ENCODE data around the gene SEMA3G. TPM values are rescaled to one million over a fixed set of nuclear protein-coding genes. Genes with fewer than 3 reads are reported as not detected.

The SEMA3G gene
- total RNA-seq, 1 experiment from 2014 or later, result 1.6 TPM

DNA sequence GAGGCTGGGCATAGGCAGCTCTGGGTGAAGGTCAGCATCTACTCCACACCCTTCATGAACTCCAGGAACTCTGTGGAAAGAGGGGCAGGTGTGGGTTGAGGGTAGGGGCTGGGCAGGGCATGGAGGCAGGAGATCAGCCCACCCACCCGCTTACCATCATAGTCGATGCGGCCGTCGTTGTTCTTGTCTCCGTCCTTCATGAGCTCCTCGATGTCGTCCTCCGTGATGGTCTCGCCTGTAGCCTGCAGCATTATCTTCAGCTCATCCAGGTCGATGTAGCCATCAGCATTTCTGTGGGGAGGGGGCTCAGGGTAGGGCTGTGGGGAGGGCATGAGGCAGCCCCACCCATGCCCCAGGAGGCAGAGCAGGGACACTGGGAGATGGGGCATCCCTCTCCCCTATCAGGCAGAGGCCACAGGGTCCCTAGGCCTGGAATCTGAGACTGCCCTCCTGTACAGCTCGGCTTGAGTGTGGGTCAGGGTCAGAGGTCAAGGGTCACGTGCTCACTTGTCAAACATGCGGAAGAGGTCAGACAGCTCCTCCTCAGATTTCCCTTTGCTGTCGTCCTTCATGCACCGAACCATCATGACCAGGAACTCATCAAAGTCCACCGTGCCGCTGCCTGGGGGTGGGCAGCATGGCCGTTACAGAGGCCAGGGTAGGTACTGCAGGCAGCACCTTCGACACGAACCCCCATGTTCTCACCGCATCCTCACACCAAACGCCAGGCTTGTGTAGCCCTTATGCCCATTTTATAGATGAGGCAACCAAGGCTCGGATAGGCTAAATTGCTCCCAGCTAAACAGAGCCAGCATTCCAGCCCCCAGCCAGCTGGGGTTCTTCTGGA is 6.6 kb upstream of the SEMA3G start (continued):
- TF ChIP-seq, protein P1, sequence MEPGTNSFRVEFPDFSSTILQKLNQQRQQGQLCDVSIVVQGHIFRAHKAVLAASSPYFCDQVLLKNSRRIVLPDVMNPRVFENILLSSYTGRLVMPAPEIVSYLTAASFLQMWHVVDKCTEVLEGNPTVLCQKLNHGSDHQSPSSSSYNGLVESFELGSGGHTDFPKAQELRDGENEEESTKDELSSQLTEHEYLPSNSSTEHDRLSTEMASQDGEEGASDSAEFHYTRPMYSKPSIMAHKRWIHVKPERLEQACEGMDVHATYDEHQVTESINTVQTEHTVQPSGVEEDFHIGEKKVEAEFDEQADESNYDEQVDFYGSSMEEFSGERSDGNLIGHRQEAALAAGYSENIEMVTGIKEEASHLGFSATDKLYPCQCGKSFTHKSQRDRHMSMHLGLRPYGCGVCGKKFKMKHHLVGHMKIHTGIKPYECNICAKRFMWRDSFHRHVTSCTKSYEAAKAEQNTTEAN (CRISPR knock-in tag; IDR thresholded peaks at IDR 0.05), result no peak
- no peak for TF ChIP-seq NFE2L1 (CRISPR knock-in tag; IDR thresholded peaks at IDR 0.05)
- no peak for TF ChIP-seq FOXP1 (CRISPR knock-in tag; IDR thresholded peaks at IDR 0.05; ENCODE audit: borderline replicate concordance)
- no peak for TF ChIP-seq MLX (CRISPR knock-in tag; IDR thresholded peaks at IDR 0.05)
- no peak for TF ChIP-seq ZNF219 (CRISPR knock-in tag; IDR thresholded peaks at IDR 0.05; ENCODE audit: borderline replicate concordance)
- no peak for TF ChIP-seq NR3C1 (CRISPR knock-in tag; conservative IDR thresholded peaks at IDR 0.05; ENCODE audit: low read depth)
- TF ChIP-seq ZNF317 (CRISPR knock-in tag; IDR thresholded peaks at IDR 0.05; ENCODE audit: borderline replicate concordance, low read depth), result no peak

DNA sequence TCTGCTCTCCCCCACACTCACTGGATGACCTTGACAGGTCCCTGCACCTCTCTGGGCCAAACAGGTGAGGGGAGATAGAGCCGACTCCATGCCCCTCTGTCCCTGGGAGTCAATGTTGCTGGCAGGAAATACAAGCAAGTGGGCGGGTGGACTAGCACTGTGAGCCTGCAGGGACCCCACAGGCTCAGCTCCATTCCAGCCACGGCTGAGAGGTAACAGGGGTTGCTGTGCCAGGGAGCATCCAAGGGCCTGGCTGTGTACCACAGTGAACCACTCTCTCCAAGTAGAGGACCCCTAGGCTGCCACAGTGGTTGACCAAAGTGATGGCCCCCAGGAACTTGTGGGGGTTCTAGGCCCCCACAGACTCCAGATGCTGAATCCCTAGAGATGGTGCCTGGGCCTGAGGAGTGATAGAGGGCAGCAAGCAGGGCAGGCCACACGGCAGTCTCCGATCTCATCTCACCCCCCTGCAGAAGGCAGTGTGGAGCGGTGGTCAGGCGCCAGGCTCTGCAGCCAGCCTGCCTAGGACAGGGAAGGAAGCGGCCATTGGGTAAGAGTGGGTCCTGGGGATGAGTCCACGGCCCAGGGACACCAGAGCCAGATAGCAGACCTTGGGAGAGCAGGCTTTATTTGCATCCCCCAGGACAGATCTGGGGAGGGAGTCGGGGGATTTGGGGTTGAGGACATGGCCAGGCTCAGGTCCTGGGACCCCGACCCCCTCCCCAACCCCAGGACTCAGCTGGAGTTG is 5.8 kb upstream of the SEMA3G start:
- TF ChIP-seq, protein P2, sequence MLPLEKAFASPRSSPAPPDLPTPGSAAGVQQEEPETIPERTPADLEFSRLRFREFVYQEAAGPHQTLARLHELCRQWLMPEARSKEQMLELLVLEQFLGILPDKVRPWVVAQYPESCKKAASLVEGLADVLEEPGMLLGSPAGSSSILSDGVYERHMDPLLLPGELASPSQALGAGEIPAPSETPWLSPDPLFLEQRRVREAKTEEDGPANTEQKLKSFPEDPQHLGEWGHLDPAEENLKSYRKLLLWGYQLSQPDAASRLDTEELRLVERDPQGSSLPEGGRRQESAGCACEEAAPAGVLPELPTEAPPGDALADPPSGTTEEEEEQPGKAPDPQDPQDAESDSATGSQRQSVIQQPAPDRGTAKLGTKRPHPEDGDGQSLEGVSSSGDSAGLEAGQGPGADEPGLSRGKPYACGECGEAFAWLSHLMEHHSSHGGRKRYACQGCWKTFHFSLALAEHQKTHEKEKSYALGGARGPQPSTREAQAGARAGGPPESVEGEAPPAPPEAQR (CRISPR knock-in tag; IDR thresholded peaks at IDR 0.05), result no peak
- 0 out of 2 replicates have a peak overlapping the region, but pooled peaks have one; percentile 16 for H3K27ac Mint-ChIP-seq
- no peak for DNase-seq (ENCODE audit: low spot score)
- H3K4me1 Mint-ChIP-seq, result peaks cover 25% of the 10 kb centered on the region
- no peak for ATAC-seq
- H3K36me3 Mint-ChIP-seq, result no peaks in the 10 kb centered on the region
- H3K9me3 Mint-ChIP-seq, result no peaks in the 10 kb centered on the region
- ChIA-PET CTCF (interaction anchor here (0.7 to 7.4 kb wide), 6 partner anchors 23 to 230 kb away, joined by 3 to 82 read pairs (median 7); no protein-coding TSS in a partner anchor), POLR2A (no interaction called here)
- H3K4me3 Mint-ChIP-seq, result no peak overlapping the region
- H3K27me3 Mint-ChIP-seq (ENCODE audit: low read depth), result no peaks in the 10 kb centered on the region; the same call in 1 of the 2 replicates

- ChIA-PET POLR2A (interaction anchor here (0.6 kb wide), 1 partner anchor 23 kb away, joined by 8 read pairs; no protein-coding TSS in a partner anchor), CTCF (interaction anchor here (0.6 to 7.4 kb wide), 20 partner anchors 11 to 799 kb away, joined by 3 to 82 read pairs (median 6); no protein-coding TSS in a partner anchor)
- H3K4me1 Mint-ChIP-seq, result peaks cover 11% of the 10 kb centered on the region; the same call in 1 of the 2 replicates
- no peak overlapping the region for H3K27ac Mint-ChIP-seq
- no peak overlapping the region for H3K4me3 Mint-ChIP-seq
- no peak for DNase-seq (ENCODE audit: low spot score)
- TF ChIP-seq ZNF281 (CRISPR knock-in tag; IDR thresholded peaks at IDR 0.05), result no peak
- TF ChIP-seq, protein P3, sequence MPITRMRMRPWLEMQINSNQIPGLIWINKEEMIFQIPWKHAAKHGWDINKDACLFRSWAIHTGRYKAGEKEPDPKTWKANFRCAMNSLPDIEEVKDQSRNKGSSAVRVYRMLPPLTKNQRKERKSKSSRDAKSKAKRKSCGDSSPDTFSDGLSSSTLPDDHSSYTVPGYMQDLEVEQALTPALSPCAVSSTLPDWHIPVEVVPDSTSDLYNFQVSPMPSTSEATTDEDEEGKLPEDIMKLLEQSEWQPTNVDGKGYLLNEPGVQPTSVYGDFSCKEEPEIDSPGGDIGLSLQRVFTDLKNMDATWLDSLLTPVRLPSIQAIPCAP (CRISPR knock-in tag; IDR thresholded peaks at IDR 0.05), result no peak
- no peaks in the 10 kb centered on the region; the same call in 1 of the 2 replicates for H3K27me3 Mint-ChIP-seq (ENCODE audit: low read depth)
- no peaks in the 10 kb centered on the region for H3K9me3 Mint-ChIP-seq
- H3K36me3 Mint-ChIP-seq, result no peaks in the 10 kb centered on the region
- ATAC-seq, result no peak
Observed at GRCh38 chr3:52447512-52448355, 2.8 kb upstream of the SEMA3G start.
